Measurements from ENCODE around the gene ANKIB1. TPM values are rescaled to one million over a fixed set of nuclear protein-coding genes. Genes with fewer than 3 reads are reported as not detected.
A peak's percentile ranks its signal among the peaks of the same experiment; 100 is the strongest.

The ANKIB1 gene
- total RNA-seq, 1 experiment from 2014 or later = 49.6 TPM

DNA sequence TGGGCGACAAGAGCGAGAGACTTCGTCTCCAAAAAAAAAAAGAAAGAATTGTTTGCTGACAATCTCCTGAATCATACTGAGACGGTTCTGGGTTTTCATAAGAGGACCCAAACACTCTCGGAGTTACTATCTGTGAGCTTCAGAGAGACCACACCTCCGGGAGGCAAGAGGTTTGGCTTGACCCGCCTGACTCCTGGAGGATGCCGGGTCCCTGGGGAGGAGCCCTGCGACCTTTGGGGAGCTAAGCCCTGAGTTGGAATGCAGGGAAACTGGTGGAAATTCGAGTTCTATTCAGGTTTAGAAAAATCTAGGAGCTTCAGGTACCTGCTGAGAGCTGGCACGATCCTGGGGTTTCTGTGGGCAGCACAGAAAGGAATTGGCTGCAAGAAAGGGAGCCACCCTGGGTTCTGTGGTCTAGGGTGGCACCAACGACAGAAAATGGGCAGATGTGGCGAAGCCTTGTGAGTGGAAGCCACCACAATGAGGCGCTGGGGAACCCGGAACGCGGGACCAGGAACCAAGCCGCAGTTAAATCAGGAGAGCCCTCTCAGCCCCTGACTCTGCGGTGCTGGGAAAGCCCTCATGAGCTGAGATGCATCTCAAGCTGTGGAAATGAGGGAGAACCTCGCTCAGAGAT, 179.7 kb downstream of the ANKIB1 start:
- Mint-ChIP-seq H3K9me3 (ENCODE audit: low read depth, unreplicated experiment) (no peaks in the 10 kb centered on the region), H3K27me3 (ENCODE audit: unreplicated experiment) (no peaks in the 10 kb centered on the region), H3K4me3 (ENCODE audit: low read depth, unreplicated experiment) (peak overlapping the region; percentile 67), H3K4me1 (ENCODE audit: low read depth, unreplicated experiment) (peaks cover 9% of the 10 kb centered on the region), H3K27ac (ENCODE audit: unreplicated experiment) (peak overlapping the region; percentile 26), H3K36me3 (ENCODE audit: insufficient read depth, unreplicated experiment) (no peaks in the 10 kb centered on the region)
- BruUV-seq (replicated peaks) = no TSS peak
- peak; percentile 43 for DNase-seq
- intact Hi-C loops (cut with micrococcal nuclease; ENCODE audit: unreplicated experiment) = loop anchor here (2.0 kb wide), 1 partner anchor 21 kb away; the partner anchor contains the start of gene GATAD1
- CTCF ChIA-PET = interaction anchor here (0.7 to 3.7 kb wide), 3 partner anchors 9 to 556 kb away, joined by 3 to 33 read pairs (median 4); partner anchors contain the start of gene GATAD1
- TF ChIP-seq, protein P1, sequence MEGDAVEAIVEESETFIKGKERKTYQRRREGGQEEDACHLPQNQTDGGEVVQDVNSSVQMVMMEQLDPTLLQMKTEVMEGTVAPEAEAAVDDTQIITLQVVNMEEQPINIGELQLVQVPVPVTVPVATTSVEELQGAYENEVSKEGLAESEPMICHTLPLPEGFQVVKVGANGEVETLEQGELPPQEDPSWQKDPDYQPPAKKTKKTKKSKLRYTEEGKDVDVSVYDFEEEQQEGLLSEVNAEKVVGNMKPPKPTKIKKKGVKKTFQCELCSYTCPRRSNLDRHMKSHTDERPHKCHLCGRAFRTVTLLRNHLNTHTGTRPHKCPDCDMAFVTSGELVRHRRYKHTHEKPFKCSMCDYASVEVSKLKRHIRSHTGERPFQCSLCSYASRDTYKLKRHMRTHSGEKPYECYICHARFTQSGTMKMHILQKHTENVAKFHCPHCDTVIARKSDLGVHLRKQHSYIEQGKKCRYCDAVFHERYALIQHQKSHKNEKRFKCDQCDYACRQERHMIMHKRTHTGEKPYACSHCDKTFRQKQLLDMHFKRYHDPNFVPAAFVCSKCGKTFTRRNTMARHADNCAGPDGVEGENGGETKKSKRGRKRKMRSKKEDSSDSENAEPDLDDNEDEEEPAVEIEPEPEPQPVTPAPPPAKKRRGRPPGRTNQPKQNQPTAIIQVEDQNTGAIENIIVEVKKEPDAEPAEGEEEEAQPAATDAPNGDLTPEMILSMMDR (IDR thresholded peaks at IDR 0.05; ENCODE audit: unreplicated experiment) = no peak

DNA sequence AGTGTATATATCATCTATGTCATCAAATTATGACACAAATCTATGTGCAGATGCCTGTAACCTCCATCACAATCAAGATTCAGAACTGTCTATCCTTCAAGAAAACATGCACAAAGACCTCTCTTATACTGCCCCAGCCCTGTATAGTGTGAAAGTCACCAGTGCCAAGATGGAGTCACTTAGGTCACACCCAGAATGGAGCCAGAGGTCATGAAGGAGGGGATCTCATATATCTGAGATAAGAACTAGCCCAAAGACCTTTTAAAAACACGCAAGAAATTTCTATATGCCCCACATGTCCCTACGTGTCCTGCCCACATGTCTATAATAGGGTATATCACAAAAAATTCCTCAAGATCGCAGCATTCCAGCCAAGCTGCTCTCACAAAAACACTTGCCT, 181.4 kb downstream of the ANKIB1 start:
- CTCF ChIA-PET = interaction anchor here (0.6 to 3.7 kb wide), 2 partner anchors 21 to 167 kb away, joined by 6 to 33 read pairs; partner anchors contain the start of gene GATAD1
- peaks cover 9% of the 10 kb centered on the region for H3K4me1 Mint-ChIP-seq (ENCODE audit: low read depth, unreplicated experiment)
- no peaks in the 10 kb centered on the region for H3K9me3 Mint-ChIP-seq (ENCODE audit: low read depth, unreplicated experiment)
- TF ChIP-seq, protein P1 (IDR thresholded peaks at IDR 0.05; ENCODE audit: unreplicated experiment) = no peak
- no peaks in the 10 kb centered on the region for H3K27me3 Mint-ChIP-seq (ENCODE audit: unreplicated experiment)
- no peaks in the 10 kb centered on the region for H3K36me3 Mint-ChIP-seq (ENCODE audit: insufficient read depth, unreplicated experiment)
- H3K4me3 Mint-ChIP-seq (ENCODE audit: low read depth, unreplicated experiment) = no peak overlapping the region
- no TSS peak for BruUV-seq (replicated peaks)
- intact Hi-C loops (cut with micrococcal nuclease; ENCODE audit: unreplicated experiment) = no loop called here
- no peak overlapping the region for H3K27ac Mint-ChIP-seq (ENCODE audit: unreplicated experiment)
- DNase-seq = no peak

DNA sequence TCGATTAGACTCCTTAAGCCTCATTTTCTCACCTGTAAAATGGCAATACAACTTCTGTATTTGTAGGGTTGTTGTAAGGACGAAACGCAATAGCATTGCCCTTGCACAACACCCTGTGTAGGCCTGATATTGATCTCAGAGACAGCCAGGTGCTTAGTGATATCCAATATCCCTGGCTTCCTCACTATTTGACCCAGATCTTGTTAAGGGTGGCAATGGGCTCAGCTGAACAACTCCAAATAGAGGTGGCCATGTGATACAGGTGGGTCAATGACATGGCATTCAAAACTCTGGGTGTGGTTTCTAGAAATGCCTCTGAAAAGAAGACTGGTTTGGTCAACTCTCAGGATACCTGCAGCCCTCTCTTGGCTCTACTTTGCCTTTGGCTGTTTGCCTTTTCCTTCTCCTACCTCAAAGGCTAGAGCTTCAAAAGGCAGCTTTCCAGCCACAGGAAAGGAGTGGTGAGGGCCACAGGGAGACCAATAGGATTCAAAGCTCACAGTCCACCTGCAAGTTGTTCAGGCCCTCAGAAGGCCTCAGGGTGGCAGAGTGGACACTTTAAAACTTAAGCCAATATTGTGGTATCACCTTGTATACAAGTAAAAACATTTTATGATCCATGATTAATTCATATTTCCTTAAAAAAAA, 186.6 kb downstream of the ANKIB1 start:
- Mint-ChIP-seq H3K36me3 (ENCODE audit: insufficient read depth, unreplicated experiment) (no peaks in the 10 kb centered on the region), H3K27me3 (ENCODE audit: unreplicated experiment) (no peaks in the 10 kb centered on the region), H3K27ac (ENCODE audit: unreplicated experiment) (no peak overlapping the region), H3K4me3 (ENCODE audit: low read depth, unreplicated experiment) (no peak overlapping the region), H3K4me1 (ENCODE audit: low read depth, unreplicated experiment) (no peaks in the 10 kb centered on the region), H3K9me3 (ENCODE audit: low read depth, unreplicated experiment) (no peaks in the 10 kb centered on the region)
- intact Hi-C loops (cut with micrococcal nuclease; ENCODE audit: unreplicated experiment) = no loop called here
- no TSS peak for BruUV-seq (replicated peaks)
- DNase-seq = no peak
- CTCF ChIA-PET = no interaction called here
- TF ChIP-seq, protein P1 (IDR thresholded peaks at IDR 0.05; ENCODE audit: unreplicated experiment) = no peak

DNA sequence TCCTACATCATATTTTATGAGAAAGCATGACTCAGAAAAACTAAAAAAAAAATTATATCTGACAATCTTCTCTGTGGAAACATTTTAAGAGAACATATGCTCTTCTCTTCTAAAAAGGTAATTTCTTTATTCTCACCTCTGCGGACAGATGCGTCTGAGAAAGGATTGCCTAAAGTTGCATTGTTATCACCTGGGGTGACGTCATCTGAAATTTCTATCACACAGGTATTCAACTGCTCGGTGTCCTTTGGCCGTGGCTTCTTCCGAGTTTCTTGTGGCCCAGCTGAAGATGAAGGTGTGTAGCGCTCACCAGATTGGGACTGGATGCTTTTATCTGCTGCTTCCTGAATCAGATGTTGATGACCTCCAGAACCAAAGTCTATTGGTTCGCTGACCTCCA, 187.2 kb downstream of the ANKIB1 start:
- BruUV-seq (replicated peaks) = no TSS peak
- TF ChIP-seq, protein P1 (IDR thresholded peaks at IDR 0.05; ENCODE audit: unreplicated experiment) = no peak
- CTCF ChIA-PET = no interaction called here
- Mint-ChIP-seq H3K9me3 (ENCODE audit: low read depth, unreplicated experiment) (no peaks in the 10 kb centered on the region), H3K27ac (ENCODE audit: unreplicated experiment) (no peak overlapping the region), H3K36me3 (ENCODE audit: insufficient read depth, unreplicated experiment) (no peaks in the 10 kb centered on the region), H3K27me3 (ENCODE audit: unreplicated experiment) (no peaks in the 10 kb centered on the region), H3K4me1 (ENCODE audit: low read depth, unreplicated experiment) (no peaks in the 10 kb centered on the region), H3K4me3 (ENCODE audit: low read depth, unreplicated experiment) (no peak overlapping the region)
- DNase-seq = no peak
- intact Hi-C loops (cut with micrococcal nuclease; ENCODE audit: unreplicated experiment) = no loop called here
